ENCODE measurements around the gene GAB3. TPM values are rescaled to one million over a fixed set of nuclear protein-coding genes. Genes with fewer than 3 reads are reported as not detected.
A peak's percentile ranks its signal among the peaks of the same experiment; 100 is the strongest.

The GAB3 gene
- total RNA-seq, 1 donor: 4.2 TPM

GRCh38 chrX:154775419-154776349 lies 24.8 kb upstream of the GAB3 start:
- no peak overlapping the region for H3K4me3 ChIP-seq (ENCODE audit: low read depth, low read length)
- no peak for TF ChIP-seq CTCF (IDR thresholded peaks at IDR 0.05; ENCODE audit: insufficient read depth, low read length)
- no peak for DNase-seq (ENCODE audit: low read depth)

GRCh38 chrX:154774622-154775021 lies 23.7 kb upstream of the GAB3 start:
- H3K4me3 ChIP-seq (ENCODE audit: low read depth, low read length): no peak overlapping the region
- DNase-seq (ENCODE audit: low read depth): no peak
- TF ChIP-seq CTCF (IDR thresholded peaks at IDR 0.05; ENCODE audit: insufficient read depth, low read length): no peak

- peak within 1 kb of the TSS; percentile 76 for H3K4me3 ChIP-seq (ENCODE audit: low read depth, low read length)
- no peak for TF ChIP-seq CTCF (IDR thresholded peaks at IDR 0.05; ENCODE audit: insufficient read depth, low read length)
- peak; percentile 94 for DNase-seq (ENCODE audit: low read depth)
These were observed 11.8 kb upstream of the GAB3 start, which contains the start of gene DKC1 for GRCh38 chrX:154762537-154763296. DKC1 (plus strand) TSS chrX:154762864; CDS start chrX:154762966, 102 bp downstream.

- no peak for TF ChIP-seq CTCF (IDR thresholded peaks at IDR 0.05; ENCODE audit: insufficient read depth, low read length)
- peak overlapping the region; percentile 62 for H3K4me3 ChIP-seq (ENCODE audit: low read depth, low read length)
- no peak for DNase-seq (ENCODE audit: low read depth)
These were observed 11.2 kb upstream of the GAB3 start for GRCh38 chrX:154761977-154762536.

- H3K4me3 ChIP-seq (ENCODE audit: low read depth, low read length): no peak overlapping the region
- TF ChIP-seq CTCF (IDR thresholded peaks at IDR 0.05; ENCODE audit: insufficient read depth, low read length): no peak
- no peak for DNase-seq (ENCODE audit: low read depth)
These were observed 7.8 kb upstream of the GAB3 start for GRCh38 chrX:154758696-154759095.

- H3K4me3 ChIP-seq (ENCODE audit: low read depth, low read length): no peak overlapping the region
- TF ChIP-seq CTCF (IDR thresholded peaks at IDR 0.05; ENCODE audit: insufficient read depth, low read length): no peak
- no peak for DNase-seq (ENCODE audit: low read depth)
These were observed 893 bp upstream of the GAB3 start for GRCh38 chrX:154751669-154752271.
